ENCODE results near the gene DNASE2. TPM values are rescaled to one million over a fixed set of nuclear protein-coding genes. Genes with fewer than 3 reads are reported as not detected.
A peak's percentile ranks its signal among the peaks of the same experiment; 100 is the strongest.
"Not testable (repeated sequence)": the region's sequence is repeated elsewhere in the genome, so short reads cannot be mapped to it uniquely, and the experiment has no call there.

The DNASE2 gene, protein sequence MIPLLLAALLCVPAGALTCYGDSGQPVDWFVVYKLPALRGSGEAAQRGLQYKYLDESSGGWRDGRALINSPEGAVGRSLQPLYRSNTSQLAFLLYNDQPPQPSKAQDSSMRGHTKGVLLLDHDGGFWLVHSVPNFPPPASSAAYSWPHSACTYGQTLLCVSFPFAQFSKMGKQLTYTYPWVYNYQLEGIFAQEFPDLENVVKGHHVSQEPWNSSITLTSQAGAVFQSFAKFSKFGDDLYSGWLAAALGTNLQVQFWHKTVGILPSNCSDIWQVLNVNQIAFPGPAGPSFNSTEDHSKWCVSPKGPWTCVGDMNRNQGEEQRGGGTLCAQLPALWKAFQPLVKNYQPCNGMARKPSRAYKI
- 21.5 and 22.0 TPM in 2 replicates for total RNA-seq

DNA sequence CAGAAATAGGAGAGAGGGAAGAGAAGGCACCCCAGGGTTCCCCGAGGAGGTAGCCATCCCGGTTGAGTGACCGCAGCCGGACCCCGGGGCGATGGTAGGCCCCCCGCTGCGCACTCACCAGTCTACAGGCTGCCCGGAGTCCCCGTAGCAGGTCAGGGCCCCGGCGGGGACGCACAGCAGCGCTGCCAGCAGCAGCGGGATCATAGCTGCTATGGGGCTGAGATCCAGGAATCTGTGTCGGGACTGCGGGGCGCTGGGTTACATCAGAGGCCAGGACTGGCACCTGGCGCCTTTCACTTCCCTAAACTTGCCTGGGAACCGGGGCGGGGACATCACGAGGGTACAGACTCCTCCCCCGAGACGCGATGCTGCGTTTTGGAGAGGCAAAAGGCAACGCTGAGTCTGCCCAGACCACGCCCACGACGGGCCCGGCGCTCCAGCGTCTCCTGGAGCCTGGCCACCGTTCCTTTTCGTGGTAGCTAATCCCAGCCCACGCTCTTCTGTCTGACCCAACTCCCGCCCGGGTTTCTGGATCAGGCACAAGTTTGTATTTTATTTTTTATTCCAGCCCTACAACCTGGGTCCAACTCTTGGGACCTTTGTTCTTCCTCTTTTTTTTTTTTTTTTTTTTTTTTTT is at the start of gene DNASE2:
Gene DNASE2, minus strand, starts transcription at position 278 of the 637 bp plus-strand sequence. Its CDS starts 74 bp downstream, at position 204.
- Mint-ChIP-seq H3K27me3 (peaks cover 1% of the 10 kb centered on the region), H3K27ac (peak within 1 kb of the TSS; percentile 84), H3K9me3 (no peaks in the 10 kb centered on the region), H3K4me3 (peak within 1 kb of the TSS; percentile 85), H3K4me1 (peaks cover 20% of the 10 kb centered on the region), H3K36me3 (ENCODE audit: low read depth) (peaks cover 16% of the 10 kb centered on the region)
- peak; percentile 98 for DNase-seq
- intact Hi-C loops (cut with micrococcal nuclease), result loop anchor here (2.0 kb wide), 1 partner anchor 42 kb away; the partner anchor contains the start of gene MAST1

- DNase-seq, result no peak
- Mint-ChIP-seq H3K36me3 (ENCODE audit: low read depth) (peaks cover 50% of the 10 kb centered on the region), H3K27me3 (no peaks in the 10 kb centered on the region), H3K27ac (no peak overlapping the region), H3K9me3 (no peaks in the 10 kb centered on the region), H3K4me1 (peaks cover 19% of the 10 kb centered on the region), H3K4me3 (no peak overlapping the region)
- intact Hi-C loops (cut with micrococcal nuclease), result loop anchor here (10.0 kb wide), 2 partner anchors 195 to 1485 kb away; partner anchors contain the start of genes DDX39A, GET3 and TRIR
These were observed 48.9 kb upstream of the DNASE2 start for GRCh38 chr19:12930002-12930645.

DNA sequence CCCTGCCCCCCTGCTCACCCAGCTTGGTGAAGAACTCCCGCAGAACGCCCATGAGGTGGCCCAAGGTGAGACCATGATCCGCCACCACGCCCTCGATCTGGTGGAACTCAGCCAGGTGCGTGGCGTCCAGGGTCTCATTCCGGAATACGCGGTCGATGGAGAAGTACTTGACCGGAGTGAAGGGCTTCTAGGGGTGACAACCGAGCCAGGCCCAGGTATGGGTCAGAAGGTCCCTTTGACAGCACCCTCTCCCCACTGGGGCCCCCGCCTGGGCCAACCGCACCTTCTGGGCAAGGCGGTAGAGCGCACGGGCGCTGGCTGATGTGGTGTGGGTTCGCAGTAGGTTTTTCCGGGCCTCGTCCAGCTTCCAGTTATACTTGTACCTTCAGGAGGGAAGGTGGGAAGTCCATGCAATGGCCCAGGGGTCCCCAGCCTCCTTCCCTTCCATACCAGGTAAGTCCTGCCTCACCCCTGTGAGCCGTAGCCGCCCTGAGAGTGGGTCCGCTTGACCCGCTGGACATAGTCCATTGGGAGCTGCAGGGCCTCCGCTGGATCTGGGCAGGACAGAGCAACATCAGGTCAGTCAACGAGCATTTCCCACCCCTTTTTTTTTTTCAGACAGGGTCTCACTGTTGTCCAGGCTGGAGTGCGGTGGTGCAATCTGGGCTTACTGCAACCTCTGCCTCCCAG is 43.5 kb upstream of the DNASE2 start:
- Mint-ChIP-seq H3K4me1 (peaks cover 4% of the 10 kb centered on the region), H3K36me3 (ENCODE audit: low read depth) (peaks cover 60% of the 10 kb centered on the region), H3K27ac (no peak overlapping the region), H3K4me3 (no peak overlapping the region), H3K27me3 (no peaks in the 10 kb centered on the region), H3K9me3 (no peaks in the 10 kb centered on the region)
- DNase-seq, result peak; percentile 52
- intact Hi-C loops (cut with micrococcal nuclease), result no loop called here

GRCh38 chr19:12922959-12923358 is 41.7 kb upstream of the DNASE2 start:
- DNase-seq, result peak; percentile 54
- Mint-ChIP-seq H3K9me3 (no peaks in the 10 kb centered on the region), H3K36me3 (ENCODE audit: low read depth) (peaks cover 47% of the 10 kb centered on the region), H3K4me3 (no peak overlapping the region), H3K4me1 (peaks cover 16% of the 10 kb centered on the region), H3K27me3 (peaks cover 2% of the 10 kb centered on the region), H3K27ac (no peak overlapping the region)
- intact Hi-C loops (cut with micrococcal nuclease), result no loop called here

GRCh38 chr19:12921047-12921446 is 39.8 kb upstream of the DNASE2 start:
- Mint-ChIP-seq H3K27me3 (peaks cover 2% of the 10 kb centered on the region), H3K9me3 (no peaks in the 10 kb centered on the region), H3K4me3 (no peak overlapping the region), H3K27ac (no peak overlapping the region), H3K4me1 (peaks cover 16% of the 10 kb centered on the region), H3K36me3 (ENCODE audit: low read depth) (peaks cover 36% of the 10 kb centered on the region)
- intact Hi-C loops (cut with micrococcal nuclease), result no loop called here
- DNase-seq, result peak; percentile 57

- Mint-ChIP-seq H3K4me1 (peaks cover 30% of the 10 kb centered on the region), H3K4me3 (peak overlapping the region; percentile 80), H3K27ac (peak overlapping the region; percentile 95), H3K9me3 (no peaks in the 10 kb centered on the region), H3K36me3 (ENCODE audit: low read depth) (peaks cover 14% of the 10 kb centered on the region), H3K27me3 (peaks cover 2% of the 10 kb centered on the region)
- DNase-seq, result no peak
- intact Hi-C loops (cut with micrococcal nuclease), result loop anchor here (2.0 to 10.0 kb wide), 3 partner anchors 15 to 1607 kb away; partner anchors contain the start of genes FARSA, GCDH and TECR
These were observed 37.0 kb upstream of the DNASE2 start for GRCh38 chr19:12918253-12918652.

DNA sequence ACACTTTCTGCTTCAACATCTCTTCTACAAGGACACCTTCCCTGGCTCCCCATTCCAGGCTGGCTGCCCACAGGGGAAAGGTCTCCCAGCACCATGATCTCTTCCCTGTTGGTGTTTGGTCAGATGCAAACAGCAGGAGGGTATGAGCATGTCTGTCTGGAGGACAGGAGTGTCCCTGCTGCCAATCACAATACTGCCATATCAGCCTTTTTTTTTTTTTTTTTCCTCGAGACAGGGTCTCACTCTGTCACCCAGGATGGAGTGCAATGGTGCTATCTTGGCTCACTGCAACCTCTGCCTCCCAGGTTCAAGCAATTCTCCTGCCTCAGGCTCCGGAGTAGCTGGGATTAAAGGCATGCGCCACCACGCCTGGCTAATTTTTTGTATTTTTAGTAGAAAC is 34.6 kb upstream of the DNASE2 start:
- not testable (repeated sequence) for DNase-seq; H3K4me3 Mint-ChIP-seq; H3K9me3 Mint-ChIP-seq; H3K27ac Mint-ChIP-seq; H3K36me3 Mint-ChIP-seq (ENCODE audit: low read depth); H3K27me3 Mint-ChIP-seq
- intact Hi-C loops (cut with micrococcal nuclease), result loop anchor here (10.0 kb wide), 1 partner anchor 1609 kb away; the partner anchor contains the start of gene TECR
- peaks cover 32% of the 10 kb centered on the region for H3K4me1 Mint-ChIP-seq

GRCh38 chr19:12913851-12914690 is 32.8 kb upstream of the DNASE2 start:
- peak; percentile 88 for DNase-seq
- Mint-ChIP-seq H3K9me3 (no peaks in the 10 kb centered on the region), H3K27ac (peak overlapping the region; percentile 91), H3K4me3 (peak overlapping the region; percentile 65), H3K4me1 (peaks cover 24% of the 10 kb centered on the region), H3K36me3 (ENCODE audit: low read depth) (peaks cover under 1% of the 10 kb centered on the region), H3K27me3 (peaks cover under 1% of the 10 kb centered on the region)
- intact Hi-C loops (cut with micrococcal nuclease), result loop anchor here (10.0 kb wide), 1 partner anchor 1611 kb away; the partner anchor contains the start of gene TECR

- peak overlapping the region; percentile 70 for H3K27ac Mint-ChIP-seq
- no peak for DNase-seq
- H3K9me3 Mint-ChIP-seq, result no peaks in the 10 kb centered on the region
- H3K4me1 Mint-ChIP-seq, result peaks cover 16% of the 10 kb centered on the region
- H3K27me3 Mint-ChIP-seq, result no peaks in the 10 kb centered on the region
- intact Hi-C loops (cut with micrococcal nuclease), result loop anchor here (10.0 kb wide), 1 partner anchor 1612 kb away; the partner anchor contains the start of gene TECR
- H3K36me3 Mint-ChIP-seq (ENCODE audit: low read depth), result no peaks in the 10 kb centered on the region
- no peak overlapping the region for H3K4me3 Mint-ChIP-seq
These were observed 31.8 kb upstream of the DNASE2 start for GRCh38 chr19:12913011-12913561.

- DNase-seq, result no peak
- Mint-ChIP-seq H3K4me1 (peaks cover 16% of the 10 kb centered on the region), H3K9me3 (no peaks in the 10 kb centered on the region), H3K36me3 (ENCODE audit: low read depth) (no peaks in the 10 kb centered on the region), H3K4me3 (no peak overlapping the region), H3K27ac (no peak overlapping the region), H3K27me3 (no peaks in the 10 kb centered on the region)
- intact Hi-C loops (cut with micrococcal nuclease), result loop anchor here (10.0 kb wide), 1 partner anchor 1612 kb away; the partner anchor contains the start of gene TECR
These were observed 31.3 kb upstream of the DNASE2 start for GRCh38 chr19:12912571-12912970.

GRCh38 chr19:12907166-12907565 is 25.9 kb upstream of the DNASE2 start:
- H3K27ac Mint-ChIP-seq, result no peak overlapping the region
- H3K27me3 Mint-ChIP-seq, result no peaks in the 10 kb centered on the region

DNA sequence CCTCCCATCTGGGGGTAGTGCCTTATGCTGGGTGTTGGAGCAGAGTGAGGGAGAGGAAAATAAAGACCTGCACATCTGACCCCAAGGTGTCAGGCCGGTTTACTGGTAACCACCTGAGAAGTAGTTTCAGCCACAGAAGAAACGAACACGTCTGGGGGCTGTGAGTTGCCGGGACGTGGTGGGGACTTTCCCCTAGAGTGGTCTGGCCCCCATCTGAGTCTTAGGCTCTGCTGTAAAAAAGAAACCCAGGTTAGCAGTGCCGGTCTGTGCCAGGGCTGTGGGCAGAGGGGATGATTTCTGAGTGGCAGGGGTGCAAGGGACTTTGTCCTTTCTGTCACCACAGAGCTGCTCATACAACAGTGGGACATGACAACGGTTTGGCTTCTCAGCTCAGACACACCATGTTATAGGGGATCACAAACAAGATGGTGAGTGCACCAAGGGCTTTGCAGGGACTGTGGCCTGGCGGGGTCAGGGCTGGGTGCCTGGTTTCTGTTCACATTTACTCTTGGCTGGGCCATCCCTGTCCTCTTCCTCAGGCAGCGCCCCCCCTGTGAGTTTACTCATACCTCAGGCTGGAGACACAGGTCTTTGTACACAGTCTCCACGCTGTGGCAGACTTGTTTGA is 18.8 kb upstream of the DNASE2 start:
- Mint-ChIP-seq H3K4me3 (no peak overlapping the region), H3K27me3 (no peaks in the 10 kb centered on the region), H3K27ac (no peak overlapping the region), H3K36me3 (ENCODE audit: low read depth) (peaks cover 22% of the 10 kb centered on the region), H3K4me1 (no peaks in the 10 kb centered on the region), H3K9me3 (no peaks in the 10 kb centered on the region)
- intact Hi-C loops (cut with micrococcal nuclease), result no loop called here
- no peak for DNase-seq

More at GRCh38 chr19:12907166-12907565, 25.9 kb upstream of the DNASE2 start:
- intact Hi-C loops (cut with micrococcal nuclease), result no loop called here
- H3K36me3 Mint-ChIP-seq (ENCODE audit: low read depth), result no peaks in the 10 kb centered on the region
- H3K4me1 Mint-ChIP-seq, result no peaks in the 10 kb centered on the region
- no peak for DNase-seq
- H3K4me3 Mint-ChIP-seq, result no peak overlapping the region
- no peaks in the 10 kb centered on the region for H3K9me3 Mint-ChIP-seq

All from activated CD4-positive, alpha-beta T cell treated with anti-CD3 and anti-CD28 coated beads, Interleukin-2, amount 10 ng/mL, durations not matched to agents 24 days and 14 days (primary cell).